Cerebellar nuclear complex (tissue), 1 donor: ENCODE results near the gene TRAPPC3L.
"Not testable (repeated sequence)": the region's sequence is repeated elsewhere in the genome, so short reads cannot be mapped to it uniquely, and the experiment has no call there.

Source experiments
- DNase-seq, 2 experiments: peaks; one replicate each; lab custom pipeline; 2025; lab: John Stamatoyannopoulos, UW

The TRAPPC3L gene

DNA sequence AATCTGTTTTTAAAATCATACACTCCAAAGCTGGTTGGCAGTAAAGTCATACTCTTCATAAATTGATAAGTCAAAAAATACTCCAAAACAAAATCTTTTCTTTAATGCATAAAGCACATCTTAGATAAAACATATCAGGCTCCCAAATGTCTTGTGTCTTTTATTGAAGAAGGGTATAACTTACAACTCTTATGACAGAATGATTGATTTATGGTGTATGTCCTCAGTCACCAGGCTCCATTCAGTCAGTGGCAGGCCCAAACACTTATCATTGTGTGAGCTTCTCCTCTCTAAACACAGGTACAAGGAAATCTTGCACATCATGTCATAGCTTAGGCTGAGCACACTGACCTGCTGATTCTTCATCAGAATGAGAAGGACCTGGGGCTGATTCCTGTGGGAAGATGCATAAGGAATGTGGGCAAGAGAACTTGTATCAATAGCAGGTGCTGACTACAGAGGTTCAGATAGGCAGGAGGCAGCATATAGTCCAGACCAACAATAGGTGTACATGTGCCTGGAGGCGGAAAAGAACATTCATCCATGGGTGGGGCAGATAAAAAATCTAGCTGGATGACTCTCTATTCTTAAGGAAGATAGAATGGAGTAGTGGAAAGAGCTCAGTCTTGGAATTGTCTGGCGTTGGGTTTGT lies 32.1 kb downstream of the TRAPPC3L start:
- DNase-seq = no peak

DNA sequence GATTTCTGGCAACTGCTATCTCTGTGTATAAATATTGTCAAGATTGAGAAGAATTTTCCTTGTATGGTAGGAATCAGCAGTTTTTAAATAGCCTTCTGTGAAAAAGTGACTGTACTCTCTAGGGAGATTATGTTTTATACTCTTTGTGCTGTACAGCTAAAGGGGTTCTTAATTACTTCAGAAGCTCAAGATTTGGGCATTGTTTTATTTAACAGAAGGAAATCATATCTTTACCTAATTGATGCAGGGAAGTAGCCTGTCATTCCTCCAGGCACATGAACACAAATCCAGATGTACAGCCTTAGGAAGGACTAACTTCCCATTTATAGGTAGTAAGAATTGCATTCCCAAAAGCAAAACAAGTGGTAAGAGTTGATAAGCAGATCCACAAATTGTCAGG lies 32.8 kb downstream of the TRAPPC3L start:
- DNase-seq = no peak

DNA sequence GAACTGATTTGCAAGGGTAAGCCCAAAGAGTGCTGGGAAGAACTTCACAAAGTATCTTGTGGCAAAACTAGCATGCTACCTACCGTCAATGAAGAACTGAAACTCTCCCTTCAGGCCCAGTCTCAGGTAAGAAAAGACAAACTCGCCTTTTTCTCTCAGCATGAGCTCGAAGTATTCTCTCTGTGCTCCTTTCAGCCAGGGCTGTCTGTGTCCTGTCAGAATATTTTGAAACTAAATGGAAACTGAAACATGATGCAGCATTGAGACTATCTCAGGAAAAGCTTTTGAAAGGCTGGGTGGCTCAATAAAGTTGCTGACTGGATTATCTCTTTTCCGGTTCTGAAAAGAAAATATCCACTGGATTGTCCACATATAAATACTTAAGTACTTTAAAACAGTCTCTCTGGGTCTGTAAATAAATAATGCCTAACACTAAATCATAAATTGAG lies 33.3 kb downstream of the TRAPPC3L start:
- DNase-seq = no peak

DNA sequence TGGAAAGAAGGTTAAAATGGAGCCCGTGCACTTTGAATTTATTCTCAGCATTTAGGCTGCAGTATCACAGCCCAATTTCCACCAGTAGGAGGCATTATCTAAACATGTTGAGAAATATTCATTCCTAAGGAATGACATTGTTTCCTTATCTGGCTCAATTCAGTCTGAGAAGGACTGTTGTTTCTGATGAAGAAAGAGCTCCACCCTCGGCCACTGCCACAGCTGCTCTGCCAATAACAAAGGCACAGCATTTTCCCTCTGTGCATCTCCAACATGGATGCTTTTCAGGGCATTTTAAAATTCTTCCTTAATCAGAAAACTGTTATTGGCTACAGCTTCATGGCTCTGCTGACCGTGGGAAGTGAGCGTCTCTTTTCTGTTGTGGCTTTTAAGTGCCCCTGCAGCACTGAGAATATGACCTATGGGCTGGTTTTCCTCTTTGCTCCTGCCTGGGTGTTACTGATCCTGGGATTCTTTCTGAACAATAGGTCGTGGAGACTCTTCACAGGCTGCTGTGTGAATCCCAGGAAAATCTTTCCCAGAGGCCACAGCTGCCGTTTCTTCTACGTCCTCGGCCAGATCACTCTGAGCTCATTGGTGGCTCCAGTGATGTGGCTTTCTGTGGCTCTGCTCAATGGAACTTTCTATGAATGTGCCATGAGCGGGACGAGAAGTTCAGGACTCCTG lies 33.9 kb downstream of the TRAPPC3L start, which contains the start of gene CALHM5:
Gene CALHM5, plus strand, starts transcription at position 216 of the 687 bp plus-strand sequence. Its CDS starts 58 bp downstream, at position 274.
- no peak for DNase-seq

DNA sequence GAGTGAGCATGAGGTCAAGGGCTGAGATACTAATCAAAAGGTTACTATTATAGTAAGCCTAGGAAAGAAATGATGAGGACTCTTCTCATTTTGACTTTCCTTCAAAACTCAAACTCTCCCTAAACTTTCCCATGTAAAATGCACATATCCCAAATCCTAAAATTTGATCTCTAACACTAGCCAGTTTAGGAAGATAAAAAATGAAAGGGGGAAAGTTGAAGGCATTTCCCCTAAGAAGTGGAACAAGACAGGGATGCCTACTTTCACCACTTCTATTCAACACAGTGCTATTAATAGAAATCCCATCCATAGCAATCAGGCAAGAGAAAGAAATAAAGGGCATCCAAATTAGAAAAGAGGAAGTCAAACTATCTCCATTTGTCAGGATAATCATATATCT lies 37.0 kb downstream of the TRAPPC3L start:
- DNase-seq = no peak

DNA sequence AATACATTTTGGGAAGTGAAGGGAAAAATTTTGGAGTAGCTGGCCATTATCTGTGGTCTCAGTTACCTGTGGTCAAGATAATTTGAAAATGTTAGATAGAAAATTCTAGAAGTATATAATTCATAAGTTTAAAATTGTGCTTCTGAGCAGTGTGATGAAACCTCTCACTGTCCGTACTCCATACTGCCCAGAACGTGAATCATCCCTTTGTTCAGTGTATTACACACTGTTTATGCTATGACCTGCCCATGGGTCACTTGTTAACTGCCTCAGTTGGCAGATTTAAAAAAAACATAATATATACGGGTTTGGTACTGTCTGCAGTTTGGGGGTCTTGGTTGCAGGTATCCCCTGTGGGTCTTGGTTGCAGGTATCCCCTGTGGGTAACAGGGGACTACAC lies 38.2 kb downstream of the TRAPPC3L start:
- no peak for DNase-seq

DNA sequence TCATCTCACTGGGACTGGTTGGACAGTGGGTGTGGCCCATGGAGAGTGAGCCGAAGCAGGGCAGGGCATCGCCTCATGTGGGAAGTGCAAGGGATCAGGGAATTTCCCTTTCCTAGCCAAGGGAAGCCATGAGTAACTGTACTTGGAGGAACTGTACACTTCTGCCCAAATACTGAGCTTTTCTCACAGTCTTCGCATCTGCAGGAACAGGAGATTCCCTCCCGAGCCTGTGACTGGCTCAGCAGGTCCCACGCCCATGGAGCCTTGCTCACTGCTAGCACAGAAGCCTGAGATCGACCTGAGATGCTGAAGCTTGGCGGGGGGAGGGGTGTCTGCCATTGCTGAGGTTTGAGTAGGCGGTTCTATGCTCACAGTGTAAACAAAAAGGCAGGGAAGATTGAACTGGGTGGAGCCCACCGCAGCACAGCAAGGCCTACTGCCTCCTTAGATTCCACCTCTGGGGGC lies 44.5 kb downstream of the TRAPPC3L start:
- no peak for DNase-seq

DNA sequence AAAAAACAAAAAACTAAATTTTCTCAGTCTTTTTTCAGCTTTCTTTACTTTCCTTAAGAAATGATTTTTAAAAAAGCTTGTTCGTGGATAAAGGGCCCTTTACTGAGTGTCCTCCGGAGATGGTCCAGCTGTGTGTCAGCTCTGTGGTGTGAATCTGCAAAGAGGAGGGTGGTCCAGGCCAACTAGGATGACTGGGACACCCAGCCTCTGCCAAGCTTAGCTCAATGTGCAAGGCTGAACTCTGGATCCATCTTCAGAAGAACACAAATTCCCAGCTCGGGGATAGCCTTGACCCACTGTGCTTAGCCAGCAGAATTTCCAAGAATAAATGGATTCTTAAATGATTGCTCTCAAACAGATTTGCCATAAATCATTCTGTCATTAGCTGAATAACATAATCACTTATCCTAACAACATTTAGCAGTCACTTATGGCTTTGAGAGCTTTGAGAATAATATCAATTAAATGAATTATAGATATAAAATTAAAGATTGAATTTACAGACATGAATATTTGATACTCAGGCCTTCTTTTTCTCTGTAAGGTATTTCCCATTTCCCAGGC lies 48.3 kb downstream of the TRAPPC3L start:
- no peak for DNase-seq

DNA sequence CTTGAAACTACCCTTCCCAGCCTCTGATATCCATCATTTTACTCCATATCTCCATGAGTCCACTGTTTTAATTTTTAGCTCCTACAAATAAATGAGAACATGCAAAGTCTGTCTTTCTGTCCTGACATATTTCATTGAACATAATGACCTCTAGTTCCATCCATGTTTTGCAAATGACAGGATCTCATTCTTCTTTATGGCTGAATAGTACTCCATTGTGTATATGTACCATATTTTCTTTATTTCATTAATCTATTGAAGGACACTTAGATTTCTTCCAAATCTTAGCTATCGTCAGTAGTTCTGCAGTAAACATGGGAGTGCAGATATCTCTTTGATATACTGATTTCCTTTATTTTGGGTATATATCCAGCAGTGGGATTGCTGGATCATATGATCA lies 50.3 kb downstream of the TRAPPC3L start:
- not testable (repeated sequence) for DNase-seq

DNA sequence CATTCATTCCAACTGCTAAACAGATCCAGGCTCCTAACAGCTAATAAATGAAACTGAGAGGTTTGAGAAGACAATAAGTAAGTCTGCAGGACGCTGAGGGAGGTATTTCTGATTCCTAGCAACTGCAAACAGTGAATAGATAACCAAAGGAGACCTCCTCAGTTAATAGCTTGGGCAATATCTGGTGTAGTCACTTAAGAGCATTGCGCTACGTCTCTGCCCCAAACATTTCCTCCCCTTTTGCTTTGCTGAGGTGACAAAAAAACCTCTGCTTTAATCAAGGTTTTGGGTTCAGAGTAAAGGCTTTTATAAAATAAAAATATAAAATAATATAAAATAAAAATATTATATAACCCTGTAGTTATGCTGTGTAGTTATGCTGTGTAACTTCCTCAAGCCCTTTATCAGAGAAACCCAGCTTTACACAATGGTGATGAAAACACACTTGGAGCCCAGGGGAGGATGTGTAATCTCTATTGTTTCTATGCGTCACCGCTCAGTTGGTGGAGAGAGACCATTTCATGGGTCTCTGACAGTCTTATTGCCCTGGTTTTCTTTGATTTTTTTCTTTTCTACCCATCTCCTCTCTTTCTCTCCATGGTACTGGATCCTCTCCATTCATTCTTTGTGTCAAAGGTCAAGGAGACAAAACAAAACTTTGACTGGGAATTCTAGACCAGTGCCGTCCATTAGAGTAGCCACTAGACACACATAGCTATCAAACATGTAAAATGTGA lies 53.0 kb downstream of the TRAPPC3L start:
- no peak for DNase-seq

DNA sequence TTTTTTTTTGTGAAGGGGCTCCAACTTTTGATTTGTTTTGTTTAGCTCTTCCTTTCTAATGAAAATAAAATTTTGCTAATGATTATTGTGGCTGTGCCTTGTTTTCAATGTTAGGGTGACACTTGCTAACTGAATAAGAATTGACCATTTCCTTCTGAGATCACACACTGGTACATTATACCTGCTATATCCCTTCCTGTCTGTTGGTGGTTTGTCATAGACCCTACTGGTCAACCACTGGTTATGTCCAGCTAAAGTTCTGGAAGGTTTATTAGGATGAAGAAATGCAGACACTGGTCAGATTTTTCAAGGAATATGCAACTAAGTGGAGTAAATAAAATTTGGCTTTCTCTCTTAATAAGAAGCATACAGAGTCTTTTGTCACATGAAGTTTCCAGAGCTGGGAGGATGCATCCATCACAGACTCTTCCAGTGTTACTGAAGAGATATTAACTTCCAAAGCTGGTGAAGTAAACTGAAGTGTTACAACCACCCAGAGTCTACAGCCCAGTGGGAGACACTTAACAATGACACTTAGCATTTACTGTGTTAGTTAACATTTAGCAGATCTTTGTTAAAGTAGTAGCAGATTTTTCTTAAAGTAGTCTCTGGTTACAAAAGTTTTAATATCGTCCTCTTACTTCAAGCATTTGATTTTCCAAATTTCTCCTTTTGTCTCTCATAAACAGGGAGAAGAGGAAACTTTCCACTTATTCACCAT lies 53.7 kb downstream of the TRAPPC3L start:
- no peak for DNase-seq

DNA sequence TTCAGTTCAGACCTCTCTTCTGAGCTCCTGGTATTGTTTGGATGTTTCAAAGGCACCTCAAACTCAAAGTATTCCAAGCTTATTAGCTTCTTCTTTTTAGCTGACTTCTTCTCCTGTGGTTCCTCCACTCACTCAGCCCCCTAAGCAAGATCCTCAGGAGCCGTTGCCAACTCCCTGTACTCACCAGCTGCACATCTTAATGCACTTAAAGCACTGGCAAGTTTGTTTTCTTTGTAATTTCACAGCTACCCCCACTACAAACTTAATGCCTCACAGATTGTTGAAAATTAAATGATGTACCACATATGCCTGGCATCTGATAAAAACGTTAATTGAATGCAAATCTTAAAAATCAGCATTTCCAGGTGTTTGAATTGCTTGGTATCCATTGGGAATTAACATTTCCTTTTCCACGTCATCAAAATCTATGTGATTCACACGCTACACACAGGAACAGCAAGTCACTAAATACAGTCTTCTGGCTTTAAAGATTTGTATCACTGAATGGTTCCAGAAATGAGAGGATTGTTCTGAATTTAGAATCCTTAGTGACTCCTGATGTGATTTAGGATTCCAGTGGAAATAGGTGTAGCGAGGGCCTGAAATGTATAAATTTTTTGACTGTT lies 59.8 kb downstream of the TRAPPC3L start:
- no peak for DNase-seq

DNA sequence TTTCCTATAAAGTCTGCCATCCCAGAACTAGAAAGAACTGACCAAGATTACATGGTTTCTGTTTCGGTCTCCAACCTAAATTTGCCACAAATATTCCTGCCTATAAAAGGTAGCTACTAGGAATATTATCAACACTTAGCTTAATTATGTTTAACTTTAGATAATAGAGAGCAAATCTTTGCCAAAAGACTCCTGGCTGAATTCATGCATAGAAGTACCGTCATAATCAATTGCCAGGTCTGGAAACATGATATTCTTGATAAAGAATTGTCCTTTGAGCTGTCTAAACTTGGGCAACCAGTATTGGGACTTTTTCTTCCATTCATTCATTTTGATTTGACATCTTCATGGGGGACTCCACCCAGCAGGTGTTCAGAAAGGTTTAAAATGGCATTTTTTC lies 61.9 kb downstream of the TRAPPC3L start:
- no peak for DNase-seq

DNA sequence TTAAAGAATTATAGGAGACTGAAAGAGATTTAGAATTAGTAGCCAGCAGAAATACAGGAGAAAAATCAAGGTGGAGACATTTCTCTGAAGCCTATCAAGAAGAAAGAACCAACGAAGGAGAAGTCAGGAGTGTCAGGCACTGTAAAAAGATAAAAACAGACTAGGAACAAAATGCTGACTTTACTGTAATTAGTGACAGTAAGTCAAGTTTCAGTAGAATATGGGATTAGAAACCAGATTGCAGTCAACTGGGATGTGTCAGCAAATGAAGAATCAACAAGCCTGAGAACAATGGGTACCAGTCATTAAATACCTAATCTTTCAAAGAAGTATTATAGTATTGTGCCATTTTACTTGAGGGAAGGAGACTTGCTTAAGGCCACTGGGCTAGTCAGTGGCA lies 62.7 kb downstream of the TRAPPC3L start:
- no peak for DNase-seq

DNA sequence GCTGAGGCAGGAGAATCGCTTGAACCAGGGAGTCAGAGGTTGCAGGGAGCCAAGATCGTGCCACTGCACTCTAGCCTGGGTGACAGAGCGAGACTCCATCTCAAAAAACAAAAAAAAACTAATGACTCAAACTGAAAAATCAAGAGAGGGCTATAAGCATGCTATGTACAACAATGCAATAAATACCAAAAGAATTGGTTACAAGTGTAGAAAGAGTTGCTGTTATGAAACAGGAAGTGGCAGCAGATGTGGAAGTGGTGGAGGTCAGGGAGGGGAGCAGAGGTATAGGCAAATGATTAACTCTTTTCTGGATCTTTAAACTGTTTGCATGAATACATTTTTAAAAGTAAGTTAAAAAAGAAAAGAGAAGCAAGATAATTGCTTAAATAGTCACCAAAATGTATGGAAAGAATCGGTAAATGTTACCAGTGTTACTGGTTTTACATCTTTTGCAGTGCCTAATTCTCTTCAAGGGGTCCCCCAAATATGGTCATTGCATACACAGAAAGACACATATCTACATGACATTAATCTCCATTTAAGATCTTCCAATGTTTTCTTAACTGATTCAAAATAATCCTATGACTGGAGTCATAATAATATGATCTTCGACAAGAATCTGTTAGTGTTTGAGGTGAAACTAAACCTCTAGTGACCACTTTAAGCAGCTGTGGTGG lies 69.3 kb downstream of the TRAPPC3L start:
- no peak for DNase-seq

DNA sequence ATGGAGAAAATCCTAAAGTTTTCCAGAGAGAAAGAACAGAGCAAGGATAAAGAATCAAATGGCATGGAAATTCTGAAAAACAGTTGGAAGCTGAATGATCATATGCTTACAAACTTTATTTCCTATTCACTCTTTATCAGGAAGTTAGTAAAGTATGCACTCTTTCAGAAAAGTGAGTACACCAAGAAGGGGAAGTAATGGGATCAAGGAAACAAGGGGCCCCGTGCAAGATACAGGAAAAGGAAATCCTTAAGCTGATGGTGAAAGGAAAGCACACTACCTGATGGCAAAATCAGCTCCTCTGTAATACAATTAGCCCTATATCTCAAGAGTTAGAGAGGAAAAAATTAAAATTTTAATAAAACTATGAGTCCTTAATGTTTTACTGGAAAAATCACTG lies 70.3 kb downstream of the TRAPPC3L start:
- no peak for DNase-seq

DNA sequence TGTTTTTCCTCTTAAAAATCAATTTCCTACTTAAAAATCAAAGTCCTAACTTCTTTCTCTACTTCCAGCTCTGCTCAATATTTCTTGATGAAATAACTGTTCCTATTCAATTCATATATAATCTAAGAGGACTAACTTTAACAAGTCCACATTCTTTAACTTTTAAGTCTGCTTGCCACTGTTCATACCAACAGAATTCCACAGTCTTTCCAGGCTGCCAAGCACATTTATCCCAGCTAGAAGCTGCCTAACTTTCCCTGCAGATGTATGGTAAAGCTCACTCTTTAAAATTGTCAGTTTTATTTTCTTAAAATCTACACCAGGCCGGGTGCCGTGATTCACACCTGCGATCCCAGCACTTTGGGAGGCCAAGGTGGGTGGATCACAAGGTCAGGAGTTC lies 72.8 kb downstream of the TRAPPC3L start:
- no peak for DNase-seq

DNA sequence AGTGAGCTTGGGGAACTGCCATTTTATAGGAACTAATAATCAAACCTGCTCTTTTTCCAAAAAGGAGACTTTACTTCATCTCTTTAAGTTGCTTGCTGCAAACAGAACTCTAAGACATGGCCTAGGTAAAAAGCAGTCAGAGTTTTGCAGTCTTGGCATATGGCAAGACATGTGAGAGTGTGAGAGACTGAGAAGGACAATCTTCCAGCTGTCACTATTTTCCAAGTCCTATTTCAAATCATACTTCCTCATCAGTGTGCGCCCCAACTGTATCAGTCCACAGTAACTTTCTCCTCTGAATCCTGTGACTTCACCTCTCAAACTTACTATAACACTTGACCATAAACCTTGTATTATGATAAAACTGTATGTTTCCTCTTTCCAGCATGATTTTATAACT lies 74.0 kb downstream of the TRAPPC3L start:
- DNase-seq = no peak

DNA sequence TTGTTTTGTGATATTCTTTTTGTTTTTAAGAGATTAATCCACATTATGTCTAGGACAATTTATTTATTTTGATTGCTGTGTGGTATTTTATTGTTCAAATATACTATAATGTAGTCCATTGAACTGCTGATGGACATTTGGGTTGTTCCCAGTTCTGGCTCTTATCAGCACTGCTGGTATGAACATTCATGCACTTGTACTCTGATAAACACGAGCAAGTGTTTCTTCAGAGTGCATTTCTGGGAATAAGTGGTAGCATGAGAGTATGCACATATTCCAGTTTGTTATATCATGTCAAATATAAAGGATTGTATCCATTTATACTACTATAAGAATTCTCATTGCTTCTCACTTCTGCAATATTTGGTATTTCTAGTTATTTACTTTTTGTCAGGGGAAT lies 77.2 kb downstream of the TRAPPC3L start:
- DNase-seq = no peak

DNA sequence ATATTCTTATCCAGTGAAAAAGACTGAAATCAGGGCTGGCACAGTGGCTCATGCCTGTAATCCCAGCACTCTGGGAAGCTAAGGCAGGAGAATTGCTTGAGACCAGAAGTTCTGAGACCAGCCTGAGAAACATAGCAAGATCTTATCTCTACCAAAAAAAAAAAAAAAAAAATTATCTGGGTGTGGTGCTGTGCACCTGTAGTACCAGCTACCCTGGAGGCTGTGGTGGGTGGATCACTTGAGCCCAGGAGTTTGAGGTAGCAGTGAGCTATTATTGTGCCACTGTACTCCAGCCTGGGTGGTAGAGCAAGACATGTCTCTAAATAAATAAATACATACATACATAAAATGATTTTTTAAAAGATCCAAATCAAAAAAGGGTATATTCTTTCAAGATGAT lies 78.0 kb downstream of the TRAPPC3L start:
- no peak for DNase-seq

DNA sequence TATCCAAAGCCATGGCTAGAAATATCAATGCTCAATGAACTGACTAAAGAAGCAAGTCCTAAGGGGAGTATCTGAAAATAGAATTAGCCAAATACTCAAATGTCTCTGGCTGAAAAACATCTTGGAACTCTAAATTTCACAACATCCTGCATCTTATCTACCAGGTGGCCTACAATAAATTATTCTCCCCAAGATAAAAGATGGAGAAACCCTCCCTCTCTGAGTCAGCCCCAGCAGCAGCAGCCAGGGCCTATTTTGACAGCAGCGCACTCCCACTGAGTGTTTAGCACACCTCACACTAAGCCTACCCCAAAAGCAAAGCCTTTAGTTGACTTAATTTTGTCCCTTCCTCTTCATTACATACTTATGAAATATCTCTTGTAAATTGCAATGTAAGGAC lies 78.4 kb downstream of the TRAPPC3L start:
- DNase-seq = no peak
